Mesenteric fat pad (tissue), 1 donor: ENCODE data around the gene PIAS4. TPM values are rescaled to one million over a fixed set of nuclear protein-coding genes. Genes with fewer than 3 reads are reported as not detected.
"Not testable (repeated sequence)": the region's sequence is repeated elsewhere in the genome, so short reads cannot be mapped to it uniquely, and the experiment has no call there.

ENCODE experiments used
- DNase-seq: peaks from one replicate; pipeline ENCODE4 v3.0.0-alpha.2; 2020; ENCODE audit warnings: low spot score
- total RNA-seq: library from RNA; stranded (reverse); fragmentation: NEBNext Ultra II Directional; extraction: Animal tissue kit (Norgen Biotek cat#: 25700); gene quantifications from one replicate; pipeline ENCODE4 v1.2.1, GENCODE V29; 2021
- donor health status: DM: yes; HTN: yes; CAD: no.

PIAS4 gene
- total RNA-seq, 1 donor from 2014 or later: 17.9 TPM

GRCh38 chr19:3990815-3991117 lies 16.8 kb upstream of the PIAS4 start:
- no peak for DNase-seq

GRCh38 chr19:3995607-3996006 lies 11.9 kb upstream of the PIAS4 start:
- no peak for DNase-seq

GRCh38 chr19:3998667-3999412 lies 8.7 kb upstream of the PIAS4 start:
- DNase-seq: not testable (repeated sequence)

- DNase-seq: not testable (repeated sequence)
Measured at GRCh38 chr19:4000798-4001197, 6.7 kb upstream of the PIAS4 start.

GRCh38 chr19:4005436-4005835 lies 2.1 kb upstream of the PIAS4 start:
- not testable (repeated sequence) for DNase-seq

GRCh38 chr19:4007836-4008539 lies 452 bp downstream of the PIAS4 start:
- DNase-seq: no peak

GRCh38 chr19:4009990-4010807 lies 2.7 kb downstream of the PIAS4 start:
- DNase-seq: no peak

GRCh38 chr19:4010808-4011110 lies 3.2 kb downstream of the PIAS4 start:
- no peak for DNase-seq

GRCh38 chr19:4011430-4011829 lies 3.9 kb downstream of the PIAS4 start:
- DNase-seq: not testable (repeated sequence)

GRCh38 chr19:4012092-4012974 lies 4.8 kb downstream of the PIAS4 start:
- DNase-seq: no peak

GRCh38 chr19:4012975-4013634 lies 5.6 kb downstream of the PIAS4 start:
- no peak for DNase-seq

- DNase-seq: no peak
Measured at GRCh38 chr19:4013886-4014540, 6.5 kb downstream of the PIAS4 start.

- DNase-seq: no peak
Measured at GRCh38 chr19:4014541-4015491, 7.3 kb downstream of the PIAS4 start.

- DNase-seq: no peak
Measured at GRCh38 chr19:4015705-4016402, 8.3 kb downstream of the PIAS4 start.

- DNase-seq: no peak
Measured at GRCh38 chr19:4016486-4016885, 8.9 kb downstream of the PIAS4 start.

- DNase-seq: no peak
Measured at GRCh38 chr19:4016903-4017638, 9.5 kb downstream of the PIAS4 start.

- DNase-seq: peak; percentile 89
Measured at GRCh38 chr19:4018140-4018613, 10.6 kb downstream of the PIAS4 start.
